Measurements from ENCODE around the gene MYO1D. TPM values are rescaled to one million over a fixed set of nuclear protein-coding genes. Genes with fewer than 3 reads are reported as not detected.

MYO1D gene
- total and polyA plus RNA-seq, 2 donors (not counting 3 experiments of a cell fraction or from before 2014, with no cell fraction given), result 37.8 to 85.5 TPM

DNA sequence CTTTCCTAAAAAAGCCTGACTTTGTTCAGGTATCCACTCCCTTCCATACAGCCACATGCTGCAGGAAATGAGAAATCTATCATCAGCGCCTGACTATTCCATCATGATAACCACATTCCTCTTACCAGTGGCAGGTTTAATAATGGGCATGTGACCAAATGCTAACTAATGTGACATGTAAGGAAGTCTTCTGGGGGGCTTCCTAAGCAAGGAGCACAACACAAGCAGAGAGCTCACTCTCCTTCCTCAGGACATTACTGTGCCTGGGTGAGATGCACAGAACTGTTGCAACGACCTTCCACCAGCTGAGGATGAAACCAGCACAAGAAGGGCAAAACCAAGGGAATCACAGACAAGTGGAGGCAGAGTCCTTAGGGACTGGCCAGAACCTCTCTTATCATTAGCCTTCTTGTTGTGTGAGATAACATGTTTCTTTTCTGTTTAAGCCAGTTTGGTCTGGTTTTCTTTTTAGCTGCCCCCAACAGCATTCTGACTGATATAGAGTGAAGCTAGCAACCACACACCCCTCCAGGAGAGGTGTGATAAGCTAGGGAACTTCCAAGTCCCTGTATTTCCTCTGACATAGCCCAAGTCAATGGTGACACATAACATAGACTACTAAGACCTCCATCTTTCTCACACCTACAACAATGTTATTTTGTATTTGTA is 16.9 kb downstream of the MYO1D start:
- Histone ChIP-seq H3K9me3 (replicated peaks; ENCODE audit: control insufficient read depth, insufficient read depth, low read length) (no peaks in the 10 kb centered on the region), H3K4me2 (ENCODE audit: insufficient read depth, low read length) (no peak overlapping the region), H3K9ac (replicated peaks; ENCODE audit: extremely low read depth, insufficient read depth, low read length) (no peak overlapping the region), H2AFZ (ENCODE audit: low read depth, low read length) (no peak overlapping the region), H4K20me1 (replicated peaks; ENCODE audit: control insufficient read depth, extremely low read depth, insufficient read depth, low read length) (no peaks in the 10 kb centered on the region), H3K9me1 (replicated peaks; ENCODE audit: control insufficient read depth, extremely low read depth, insufficient read depth, low read length) (no peaks in the 10 kb centered on the region), H3K4me3 (replicated peaks in 1 of 3; ENCODE audit: insufficient read depth in 1 of 3, low read depth in 1 of 3, low read length in 3 of 3) (no peak overlapping the region), H3K27ac (ENCODE audit: insufficient read depth, low read depth, low read length) (no peak overlapping the region), H3K79me2 (ENCODE audit: control insufficient read depth, insufficient read depth, low read length) (peaks cover 17% of the 10 kb centered on the region), H3K36me3 (ENCODE audit: control insufficient read depth in 2 of 2, extremely low read depth in 1 of 2, insufficient read depth in 2 of 2, low read length in 2 of 2) (no peaks in the 10 kb centered on the region), H3K27me3 (ENCODE audit: control insufficient read depth in 2 of 2, insufficient read depth in 2 of 2, low read length in 2 of 2) (no peaks in the 10 kb centered on the region), H3K4me1 (ENCODE audit: control insufficient read depth, extremely low read depth, insufficient read depth, low read length) (peaks cover 9% of the 10 kb centered on the region)
- TF ChIP-seq, protein P1, sequence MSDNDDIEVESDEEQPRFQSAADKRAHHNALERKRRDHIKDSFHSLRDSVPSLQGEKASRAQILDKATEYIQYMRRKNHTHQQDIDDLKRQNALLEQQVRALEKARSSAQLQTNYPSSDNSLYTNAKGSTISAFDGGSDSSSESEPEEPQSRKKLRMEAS (IDR thresholded peaks at IDR 0.05; ENCODE audit: insufficient read depth, insufficient read length), result no peak
- TF ChIP-seq JUN (IDR thresholded peaks at IDR 0.05; ENCODE audit: borderline replicate concordance, insufficient read depth, insufficient read length, low read depth) (no peak), MYC (IDR thresholded peaks at IDR 0.05; ENCODE audit: low read depth, low read length) (no peak), POLR2AphosphoS5 (IDR thresholded peaks at IDR 0.05; ENCODE audit: insufficient read depth, low read depth, low read length) (no peak), FOS (IDR thresholded peaks at IDR 0.05; ENCODE audit: borderline replicate concordance, insufficient read depth, low read length) (no peak), POLR2A (IDR thresholded peaks at IDR 0.05; ENCODE audit: low read depth, low read length) (no peak), EZH2 (IDR thresholded peaks at IDR 0.05; ENCODE audit: borderline replicate concordance, low read depth, low read length, severe bottlenecking) (no peak)
- TF ChIP-seq, protein P2, sequence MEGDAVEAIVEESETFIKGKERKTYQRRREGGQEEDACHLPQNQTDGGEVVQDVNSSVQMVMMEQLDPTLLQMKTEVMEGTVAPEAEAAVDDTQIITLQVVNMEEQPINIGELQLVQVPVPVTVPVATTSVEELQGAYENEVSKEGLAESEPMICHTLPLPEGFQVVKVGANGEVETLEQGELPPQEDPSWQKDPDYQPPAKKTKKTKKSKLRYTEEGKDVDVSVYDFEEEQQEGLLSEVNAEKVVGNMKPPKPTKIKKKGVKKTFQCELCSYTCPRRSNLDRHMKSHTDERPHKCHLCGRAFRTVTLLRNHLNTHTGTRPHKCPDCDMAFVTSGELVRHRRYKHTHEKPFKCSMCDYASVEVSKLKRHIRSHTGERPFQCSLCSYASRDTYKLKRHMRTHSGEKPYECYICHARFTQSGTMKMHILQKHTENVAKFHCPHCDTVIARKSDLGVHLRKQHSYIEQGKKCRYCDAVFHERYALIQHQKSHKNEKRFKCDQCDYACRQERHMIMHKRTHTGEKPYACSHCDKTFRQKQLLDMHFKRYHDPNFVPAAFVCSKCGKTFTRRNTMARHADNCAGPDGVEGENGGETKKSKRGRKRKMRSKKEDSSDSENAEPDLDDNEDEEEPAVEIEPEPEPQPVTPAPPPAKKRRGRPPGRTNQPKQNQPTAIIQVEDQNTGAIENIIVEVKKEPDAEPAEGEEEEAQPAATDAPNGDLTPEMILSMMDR (IDR thresholded peaks at IDR 0.05; ENCODE audit: extremely low read depth in 1 of 2, insufficient read depth in 1 of 2, low read depth in 1 of 2, low read length in 2 of 2), result no peak
- intact Hi-C loops (cut with micrococcal nuclease), result no loop called here
- dilution Hi-C loops (cut with MboI; ENCODE audit: extremely low pct_ligation_motif_present, low sequenced_read_pairs), result no loop called here
- ChIA-PET POLR2A (interaction anchor here (0.7 kb wide), 1 partner anchor 31 kb away, joined by 3 read pairs; no protein-coding TSS in a partner anchor), CTCF (interaction anchor here (0.7 to 3.8 kb wide), 5 partner anchors 10 to 77 kb away, joined by 3 to 28 read pairs (median 4); partner anchors contain the start of gene MYO1D)
- no peak for DNase-seq (ENCODE audit: low read depth, low spot score)
- no TSS peak for BruUV-seq (replicated peaks)
- no peak for FAIRE-seq
